Urinary bladder (tissue), 4 donors: Measurements from ENCODE around the gene PRAMEF15. TPM values are rescaled to one million over a fixed set of nuclear protein-coding genes. Genes with fewer than 3 reads are reported as not detected.
A peak's percentile ranks its signal among the peaks of the same experiment; 100 is the strongest.
"Not testable (repeated sequence)": the region's sequence is repeated elsewhere in the genome, so short reads cannot be mapped to it uniquely, and the experiment has no call there.

Source experiments
- DNase-seq: peaks from one replicate; pipeline ENCODE4 v3.0.0-alpha.2; 2015; ENCODE audit errors: extremely low spot score
- H3K27ac ChIP-seq: one replicate; pipeline ENCODE4 v1.5.1; 2013; ENCODE audit warnings: low read depth, mild to moderate bottlenecking, moderate library complexity
- H3K36me3 ChIP-seq: one replicate; pipeline ENCODE4 v1.6.1; 2013; ENCODE audit warnings: mild to moderate bottlenecking, moderate library complexity; ENCODE audit not compliant: insufficient read depth
- H3K4me1 ChIP-seq: one replicate; pipeline ENCODE4 v1.6.1; 2013; ENCODE audit warnings: mild to moderate bottlenecking, moderate library complexity; ENCODE audit not compliant: insufficient read depth
- H3K4me3 ChIP-seq: one replicate; pipeline ENCODE4 v1.5.1; 2013; ENCODE audit warnings: low read depth, low read length
- WGBS: extraction: QIAGEN DNeasy Blood & Tissue Kit; methylation state at CpG from one replicate; pipeline ENCODE4 v1.1.7; 2013; 5-methylcytosine and 5-hydroxymethylcytosine counted together
- polyA plus RNA-seq: library from polyadenylated mRNA; stranded (reverse); fragments of 200-250 nt; gene quantifications from one replicate; pipeline ENCODE4 v1.2.3, GENCODE V29; 2013
- total RNA-seq: library from RNA; depleted of rRNA; stranded (reverse); fragments of >200 nt; gene quantifications from one replicate; pipeline ENCODE4 v1.2.3, GENCODE V29; 2014
- donor health status: healthy with polysubstance abuse.
- donor health status: healthy.

PRAMEF15 gene
- total RNA-seq (not detected), polyA plus RNA-seq (not detected)

GRCh38 chr1:13315281-13315680 lies at the start of gene PRAMEF15:
TSS of gene PRAMEF15 (plus strand) at chr1:13315581. CDS start at chr1:13318408, 2,827 bp downstream.
- not testable (repeated sequence) for H3K27ac ChIP-seq, H3K4me3 ChIP-seq, DNase-seq, H3K36me3 ChIP-seq, H3K4me1 ChIP-seq
- 52% methylated on average over 3 of the region's 4 CpGs for WGBS

GRCh38 chr1:13277016-13277415 lies 38.4 kb upstream of the PRAMEF15 start:
- not testable (repeated sequence) for H3K27ac ChIP-seq, H3K4me1 ChIP-seq, H3K4me3 ChIP-seq, H3K36me3 ChIP-seq, DNase-seq
- 56% methylated on average over 5 of the region's 6 CpGs for WGBS

GRCh38 chr1:13279617-13280016 lies 35.8 kb upstream of the PRAMEF15 start:
- 70% methylated on average over 3 of the region's 3 CpGs for WGBS
- not testable (repeated sequence) for H3K27ac ChIP-seq, DNase-seq, H3K4me3 ChIP-seq, H3K36me3 ChIP-seq, H3K4me1 ChIP-seq

DNA sequence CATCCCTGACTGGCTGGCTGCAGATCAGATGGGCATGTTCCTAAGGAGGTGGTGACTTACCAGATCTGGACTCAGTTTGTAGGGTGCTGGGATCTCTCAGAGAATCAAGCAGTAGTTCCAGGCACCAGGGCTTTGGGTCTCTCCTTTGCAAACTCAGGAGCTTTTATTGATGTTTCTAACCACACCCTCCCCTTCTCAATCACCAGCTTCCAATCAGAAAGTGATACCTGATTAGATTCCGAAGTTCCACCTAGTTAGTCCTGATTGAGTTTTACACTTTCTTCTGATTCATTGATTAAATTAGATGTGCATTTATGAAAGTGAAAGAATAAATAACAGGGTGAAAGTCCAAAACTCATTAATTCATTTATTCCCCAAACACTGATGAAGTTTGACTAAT lies 30.3 kb upstream of the PRAMEF15 start, which contains the start of gene PRAMEF8:
TSS of gene PRAMEF8 (minus strand) at position 101 of the 400 bp plus-strand sequence. CDS start 1,046 bp downstream, outside the sequence.
- H3K27ac ChIP-seq, DNase-seq, H3K4me1 ChIP-seq, H3K36me3 ChIP-seq, H3K4me3 ChIP-seq: not testable (repeated sequence)
- no CpG with 5 or more reads among the region's 1 CpG for WGBS

- not testable (repeated sequence) for H3K27ac ChIP-seq, H3K4me3 ChIP-seq, H3K36me3 ChIP-seq, H3K4me1 ChIP-seq, DNase-seq
- WGBS = 74% methylated on average over 2 of the region's 3 CpGs
Measured at GRCh38 chr1:13289030-13289429, 26.4 kb upstream of the PRAMEF15 start.

DNA sequence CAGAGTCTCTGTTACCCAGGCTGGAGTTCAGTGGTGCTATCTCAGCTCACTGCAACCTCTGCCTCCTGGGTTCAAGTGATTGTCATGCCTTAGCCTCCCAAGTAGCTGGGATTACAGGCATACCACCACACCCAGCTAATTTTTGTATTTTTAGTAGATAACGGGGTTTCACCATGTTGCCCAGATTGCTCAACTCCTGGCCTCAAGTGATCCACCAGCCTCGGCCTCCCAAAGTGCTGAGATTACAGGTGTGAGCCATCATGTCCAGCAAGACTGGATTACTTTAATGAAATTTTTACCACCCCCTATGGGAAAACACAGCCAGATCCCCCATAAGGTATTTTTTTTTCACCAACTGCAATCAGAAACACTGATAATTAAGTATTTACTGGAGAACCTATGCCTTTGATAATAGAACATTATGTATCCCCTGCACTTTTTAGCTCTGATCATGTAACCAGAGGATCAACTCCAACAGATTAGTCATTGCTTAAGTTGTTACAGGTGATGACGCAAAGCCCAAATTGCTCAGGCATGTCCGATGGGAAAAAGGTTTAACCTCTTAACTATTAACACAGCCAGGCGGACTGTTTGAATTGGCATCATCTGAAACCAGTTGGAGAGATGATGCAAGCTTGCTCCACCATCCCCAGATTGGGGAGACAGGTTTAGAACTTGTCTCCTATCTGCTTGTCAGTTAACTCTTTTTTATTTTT lies 18.0 kb upstream of the PRAMEF15 start:
- 89% methylated on average over 2 of the region's 5 CpGs for WGBS
- not testable (repeated sequence) for H3K4me3 ChIP-seq, DNase-seq, H3K4me1 ChIP-seq, H3K36me3 ChIP-seq, H3K27ac ChIP-seq

DNA sequence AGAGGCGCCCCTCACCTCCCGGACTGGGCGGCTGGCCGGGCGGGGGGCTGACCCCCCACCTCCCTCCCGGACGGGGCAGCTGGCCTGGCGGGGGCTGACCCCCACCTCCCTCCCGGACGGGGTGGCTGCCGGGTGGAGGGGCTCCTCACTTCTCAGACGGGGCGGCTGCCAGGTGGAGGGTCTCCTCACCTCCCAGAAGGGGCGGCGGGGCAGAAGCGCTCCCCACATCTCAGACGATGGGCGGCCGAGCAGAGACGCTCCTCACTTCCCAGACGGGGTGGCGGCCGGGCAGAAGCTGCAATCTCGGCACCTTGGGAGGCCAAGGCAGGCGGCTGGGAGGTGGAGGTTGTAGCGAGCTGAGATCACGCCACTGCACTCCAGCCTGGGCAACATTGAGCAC lies 16.7 kb upstream of the PRAMEF15 start:
- H3K27ac ChIP-seq, H3K4me3 ChIP-seq, H3K4me1 ChIP-seq, H3K36me3 ChIP-seq, DNase-seq: not testable (repeated sequence)
- 95% methylated on average over 9 of the region's 27 CpGs for WGBS

- DNase-seq, H3K27ac ChIP-seq, H3K4me3 ChIP-seq, H3K4me1 ChIP-seq, H3K36me3 ChIP-seq: not testable (repeated sequence)
Measured at GRCh38 chr1:13302197-13302596, 13.2 kb upstream of the PRAMEF15 start.

- H3K27ac ChIP-seq, H3K4me3 ChIP-seq, H3K4me1 ChIP-seq, DNase-seq, H3K36me3 ChIP-seq: not testable (repeated sequence)
- WGBS = no CpG with 5 or more reads among the region's 1 CpG
Measured at GRCh38 chr1:13303239-13303638, 12.1 kb upstream of the PRAMEF15 start, which contains the start of gene PRAMEF33. TSS of gene PRAMEF33 (plus strand) at chr1:13303539. CDS start at chr1:13305955, 2,416 bp downstream.

- H3K4me3 ChIP-seq, H3K4me1 ChIP-seq, DNase-seq, H3K36me3 ChIP-seq, H3K27ac ChIP-seq: not testable (repeated sequence)
- 83% methylated on average over 8 of the region's 8 CpGs for WGBS
Measured at GRCh38 chr1:13342496-13342895, 27.1 kb downstream of the PRAMEF15 start.

DNA sequence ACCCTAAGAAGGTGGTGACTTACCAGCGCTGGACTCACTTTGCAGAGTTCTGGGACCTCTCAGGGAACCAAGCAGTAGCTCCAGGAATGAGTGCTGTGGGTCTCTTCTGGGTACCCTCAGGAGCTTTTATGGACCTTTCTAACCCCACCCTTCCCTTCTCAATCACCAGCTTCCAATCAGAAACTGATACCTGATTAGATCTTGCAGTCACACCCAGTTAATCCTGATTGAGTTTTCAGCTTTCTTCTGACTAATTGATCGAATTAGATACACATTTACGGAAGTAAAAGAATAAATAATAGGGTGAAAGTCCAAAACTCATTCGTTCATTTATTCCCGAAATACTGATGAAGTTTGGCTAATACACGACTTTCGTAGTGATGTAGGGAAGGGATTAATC lies 31.7 kb downstream of the PRAMEF15 start, which contains the start of gene PRAMEF14:
TSS of gene PRAMEF14 (minus strand) at position 101 of the 400 bp plus-strand sequence. CDS start 1,820 bp downstream, outside the sequence.
- not testable (repeated sequence) for H3K27ac ChIP-seq, DNase-seq, H3K4me1 ChIP-seq, H3K36me3 ChIP-seq, H3K4me3 ChIP-seq
- 60% methylated on average over 7 of the region's 7 CpGs for WGBS

- H3K4me1 ChIP-seq, DNase-seq, H3K36me3 ChIP-seq, H3K4me3 ChIP-seq, H3K27ac ChIP-seq: not testable (repeated sequence)
- 90% methylated on average over 8 of the region's 8 CpGs for WGBS
Measured at GRCh38 chr1:13353476-13353875, 38.1 kb downstream of the PRAMEF15 start.

GRCh38 chr1:13354475-13354874 lies 39.1 kb downstream of the PRAMEF15 start:
- not testable (repeated sequence) for H3K36me3 ChIP-seq, H3K27ac ChIP-seq, H3K4me1 ChIP-seq, DNase-seq, H3K4me3 ChIP-seq
- WGBS = 19% methylated on average over 2 of the region's 9 CpGs

DNA sequence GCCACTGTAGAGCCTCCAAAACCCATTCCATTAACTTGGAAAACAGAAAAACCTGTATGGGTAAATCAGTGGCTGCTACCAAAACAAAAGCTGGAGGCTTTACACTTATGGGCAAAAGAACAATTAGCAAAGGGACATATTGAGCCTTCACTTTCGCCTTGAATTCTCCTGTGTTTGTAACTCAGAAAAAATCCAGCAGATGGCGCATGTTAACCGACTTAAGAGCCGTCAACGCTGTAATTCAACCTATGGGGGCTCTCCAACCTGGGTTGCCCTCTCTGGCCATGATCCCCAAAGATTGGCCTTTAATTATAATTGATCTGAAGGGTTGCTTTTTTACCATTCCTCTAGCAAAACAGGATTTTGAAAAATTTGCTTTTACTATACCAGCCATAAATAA lies 41.4 kb downstream of the PRAMEF15 start:
- not testable (repeated sequence) for H3K4me1 ChIP-seq, H3K36me3 ChIP-seq, H3K27ac ChIP-seq, H3K4me3 ChIP-seq
- 3% methylated on average over 5 of the region's 5 CpGs for WGBS
- peak; percentile 5 for DNase-seq
